ENCODE measurements around the gene HOXC11.

DNA sequence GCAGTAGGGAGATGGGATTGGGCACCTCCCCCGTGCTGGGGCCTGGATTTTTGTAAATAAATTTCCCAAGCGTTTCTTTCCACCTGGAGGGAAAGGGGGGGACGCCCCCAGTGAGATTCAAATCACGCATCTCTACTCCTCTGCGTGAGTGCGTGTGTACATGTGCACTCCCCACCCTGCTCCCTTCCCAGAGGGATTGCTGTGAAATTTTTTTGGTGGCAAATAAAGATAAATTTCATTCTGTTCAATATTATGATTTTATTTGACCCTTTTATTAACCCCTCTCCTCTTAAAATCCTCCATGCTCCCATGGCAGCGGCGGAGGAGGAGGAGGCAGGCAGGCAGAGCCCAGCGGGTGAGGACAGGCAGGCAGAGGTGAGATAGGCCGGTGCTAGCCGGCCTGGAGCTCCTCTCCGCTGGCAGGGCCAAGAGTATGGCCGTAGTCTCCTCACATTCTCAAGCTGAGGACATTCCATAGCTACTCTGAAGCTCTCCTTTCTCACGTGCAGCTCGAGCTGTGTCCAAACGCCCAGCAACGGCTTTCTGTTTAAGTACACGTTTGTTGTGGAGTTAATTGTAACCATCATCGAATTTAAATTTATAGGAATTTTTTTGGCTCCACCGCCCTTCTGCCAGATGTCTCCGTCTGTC, 3.4 kb downstream of the HOXC11 start:
- no peak for TF ChIP-seq EZH2 (IDR thresholded peaks at IDR 0.05; ENCODE audit: borderline replicate concordance, low read depth, low read length, poor library complexity, severe bottlenecking)
- TF ChIP-seq, protein P1, sequence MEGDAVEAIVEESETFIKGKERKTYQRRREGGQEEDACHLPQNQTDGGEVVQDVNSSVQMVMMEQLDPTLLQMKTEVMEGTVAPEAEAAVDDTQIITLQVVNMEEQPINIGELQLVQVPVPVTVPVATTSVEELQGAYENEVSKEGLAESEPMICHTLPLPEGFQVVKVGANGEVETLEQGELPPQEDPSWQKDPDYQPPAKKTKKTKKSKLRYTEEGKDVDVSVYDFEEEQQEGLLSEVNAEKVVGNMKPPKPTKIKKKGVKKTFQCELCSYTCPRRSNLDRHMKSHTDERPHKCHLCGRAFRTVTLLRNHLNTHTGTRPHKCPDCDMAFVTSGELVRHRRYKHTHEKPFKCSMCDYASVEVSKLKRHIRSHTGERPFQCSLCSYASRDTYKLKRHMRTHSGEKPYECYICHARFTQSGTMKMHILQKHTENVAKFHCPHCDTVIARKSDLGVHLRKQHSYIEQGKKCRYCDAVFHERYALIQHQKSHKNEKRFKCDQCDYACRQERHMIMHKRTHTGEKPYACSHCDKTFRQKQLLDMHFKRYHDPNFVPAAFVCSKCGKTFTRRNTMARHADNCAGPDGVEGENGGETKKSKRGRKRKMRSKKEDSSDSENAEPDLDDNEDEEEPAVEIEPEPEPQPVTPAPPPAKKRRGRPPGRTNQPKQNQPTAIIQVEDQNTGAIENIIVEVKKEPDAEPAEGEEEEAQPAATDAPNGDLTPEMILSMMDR (conservative IDR thresholded peaks at IDR 0.05; ENCODE audit: low read depth, low read length) = no peak
